IPS-15b (cell line): Measurements from ENCODE around the gene SOAT2.

ENCODE experiments used
- H3K27me3 ChIP-seq: one replicate; pipeline ENCODE4 v1.6.1; 2013; ENCODE audit warnings: low read length; ENCODE audit not compliant: control insufficient read depth, insufficient read depth
- H3K36me3 ChIP-seq: one replicate; pipeline ENCODE4 v1.6.1; 2013; ENCODE audit warnings: low read length; ENCODE audit not compliant: control insufficient read depth, insufficient read depth
- H3K4me1 ChIP-seq: one replicate; pipeline ENCODE4 v1.6.1; 2013; ENCODE audit warnings: mild to moderate bottlenecking, low read length; ENCODE audit not compliant: control insufficient read depth, insufficient read depth
- H3K4me3 ChIP-seq: one replicate; pipeline ENCODE4 v1.5.1; 2013; ENCODE audit warnings: low read depth, low read length
- H3K9ac ChIP-seq: one replicate; pipeline ENCODE4 v1.6.1; 2013; ENCODE audit warnings: low read depth, mild to moderate bottlenecking, low read length
- H3K9me3 ChIP-seq: one replicate; pipeline ENCODE4 v1.6.1; 2013; ENCODE audit warnings: mild to moderate bottlenecking, low read length; ENCODE audit not compliant: control insufficient read depth, insufficient read depth

Gene SOAT2

DNA sequence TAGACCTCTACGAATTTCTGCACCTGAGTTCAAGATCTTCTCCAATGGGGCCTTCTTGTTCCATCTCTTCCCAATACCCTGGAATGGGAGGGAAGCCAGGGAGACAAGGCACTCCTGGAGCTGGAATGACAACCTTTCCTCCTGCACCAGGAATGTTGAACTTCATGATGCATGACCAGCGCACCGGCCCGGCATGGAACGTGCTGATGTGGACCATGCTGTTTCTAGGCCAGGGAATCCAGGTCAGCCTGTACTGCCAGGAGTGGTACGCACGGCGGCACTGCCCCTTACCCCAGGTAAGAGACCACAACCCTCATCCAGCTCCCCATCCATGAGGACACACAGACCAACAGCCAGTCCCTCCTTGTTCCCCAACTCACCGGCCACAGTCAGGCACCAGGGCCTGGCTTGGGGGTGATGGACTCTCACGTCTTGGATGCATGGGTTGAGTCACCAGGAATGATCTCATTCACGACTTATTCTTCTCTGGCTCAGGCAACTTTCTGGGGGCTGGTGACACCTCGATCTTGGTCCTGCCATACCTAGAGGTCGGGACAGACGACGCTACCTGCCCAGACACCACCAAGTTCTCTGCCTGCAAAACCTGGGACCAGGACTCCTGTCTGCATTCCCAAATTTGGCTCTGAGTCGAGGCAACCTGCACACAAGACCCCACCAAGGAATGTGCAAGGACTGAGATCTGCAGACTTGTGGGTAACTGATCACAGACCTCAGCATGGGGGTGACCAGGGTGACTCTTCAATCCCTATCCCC, 20.5 kb downstream of the SOAT2 start:
- Histone ChIP-seq H3K27me3 (peaks cover 6% of the 10 kb centered on the region), H3K9me3 (no peaks in the 10 kb centered on the region), H3K4me3 (no peak overlapping the region), H3K4me1 (no peaks in the 10 kb centered on the region), H3K36me3 (no peaks in the 10 kb centered on the region), H3K9ac (no peak overlapping the region)

DNA sequence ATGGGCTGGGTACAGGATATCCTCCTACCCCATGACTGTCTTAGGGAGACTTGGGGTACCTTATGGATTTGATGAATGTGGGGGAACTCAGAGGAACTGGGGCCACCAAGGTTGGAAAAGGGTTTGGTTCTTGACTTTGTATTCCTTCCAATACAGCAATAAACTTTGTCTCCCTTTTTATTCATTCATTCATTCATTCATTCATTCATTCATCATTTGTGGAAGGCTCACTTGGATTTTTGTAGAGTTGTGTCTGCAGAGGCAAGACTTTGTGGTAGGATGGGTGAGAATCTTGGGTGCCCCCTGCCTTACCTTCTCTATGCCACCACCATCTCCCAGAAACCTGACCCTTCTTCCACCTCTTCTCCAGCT, 21.1 kb downstream of the SOAT2 start:
- no peaks in the 10 kb centered on the region for H3K9me3 ChIP-seq
- H3K36me3 ChIP-seq: no peaks in the 10 kb centered on the region
- H3K9ac ChIP-seq: no peak overlapping the region
- H3K27me3 ChIP-seq: peaks cover 8% of the 10 kb centered on the region
- no peak overlapping the region for H3K4me3 ChIP-seq
- H3K4me1 ChIP-seq: no peaks in the 10 kb centered on the region

DNA sequence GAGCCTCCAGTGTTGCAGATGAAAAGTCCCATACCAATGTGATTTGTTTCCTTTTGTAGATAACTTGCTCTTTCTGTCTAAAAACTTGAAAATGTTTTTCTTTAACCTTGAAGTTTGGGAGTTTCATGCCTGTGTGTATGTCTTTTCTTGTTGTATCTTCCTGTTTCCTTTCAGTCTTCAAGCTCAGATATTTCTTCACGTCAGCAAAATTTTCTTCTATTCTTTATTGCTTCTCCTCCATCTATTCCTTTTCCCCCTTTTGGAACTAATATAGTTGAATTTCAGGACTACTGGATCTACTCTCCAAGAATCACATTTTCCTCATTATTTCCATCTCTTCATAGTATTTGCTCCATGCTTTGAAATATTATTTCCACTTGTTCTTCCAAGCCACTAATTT, 23.9 kb downstream of the SOAT2 start:
- no peak overlapping the region for H3K9ac ChIP-seq
- H3K4me1 ChIP-seq: no peaks in the 10 kb centered on the region
- no peaks in the 10 kb centered on the region for H3K9me3 ChIP-seq
- no peaks in the 10 kb centered on the region for H3K36me3 ChIP-seq
- H3K4me3 ChIP-seq: no peak overlapping the region
- H3K27me3 ChIP-seq: peaks cover 8% of the 10 kb centered on the region

- no peaks in the 10 kb centered on the region for H3K9me3 ChIP-seq
- H3K4me3 ChIP-seq: no peak overlapping the region
- H3K4me1 ChIP-seq: no peaks in the 10 kb centered on the region
- no peak overlapping the region for H3K9ac ChIP-seq
- peaks cover 8% of the 10 kb centered on the region for H3K27me3 ChIP-seq
- no peaks in the 10 kb centered on the region for H3K36me3 ChIP-seq
Measured at GRCh38 chr12:53128780-53129569, 25.7 kb downstream of the SOAT2 start.

DNA sequence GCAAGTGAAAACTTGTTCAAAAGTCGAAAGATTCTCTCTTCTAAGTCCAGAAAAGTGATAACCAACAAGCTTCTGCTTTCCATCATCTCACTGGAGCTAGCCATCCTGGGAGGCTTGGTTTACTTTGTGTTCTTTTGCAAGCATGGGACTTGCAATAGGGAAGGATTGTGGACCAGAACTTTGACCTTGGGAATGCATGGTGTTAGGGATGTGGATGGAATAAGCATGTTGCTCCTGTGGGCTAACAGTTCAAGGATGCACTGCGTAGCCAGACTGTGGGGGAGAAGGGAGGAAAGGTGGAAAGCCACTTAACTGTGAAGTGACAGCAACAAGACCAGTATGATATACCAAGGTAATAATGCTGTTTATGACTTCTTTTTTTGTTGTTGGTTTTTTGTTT, 28.6 kb downstream of the SOAT2 start:
- no peaks in the 10 kb centered on the region for H3K4me1 ChIP-seq
- no peaks in the 10 kb centered on the region for H3K36me3 ChIP-seq
- H3K4me3 ChIP-seq: no peak overlapping the region
- H3K9ac ChIP-seq: no peak overlapping the region
- H3K9me3 ChIP-seq: no peaks in the 10 kb centered on the region
- H3K27me3 ChIP-seq: peaks cover 4% of the 10 kb centered on the region

- no peak overlapping the region for H3K9ac ChIP-seq
- H3K4me3 ChIP-seq: no peak overlapping the region
- H3K27me3 ChIP-seq: peaks cover 4% of the 10 kb centered on the region
- H3K36me3 ChIP-seq: no peaks in the 10 kb centered on the region
- H3K4me1 ChIP-seq: no peaks in the 10 kb centered on the region
- H3K9me3 ChIP-seq: no peaks in the 10 kb centered on the region
Measured at GRCh38 chr12:53133722-53134121, 30.4 kb downstream of the SOAT2 start.

GRCh38 chr12:53143355-53143754, 40.1 kb downstream of the SOAT2 start:
- no peaks in the 10 kb centered on the region for H3K4me1 ChIP-seq
- no peak overlapping the region for H3K4me3 ChIP-seq
- no peaks in the 10 kb centered on the region for H3K36me3 ChIP-seq
- H3K9ac ChIP-seq: no peak overlapping the region
- H3K9me3 ChIP-seq: peaks cover 2% of the 10 kb centered on the region
- H3K27me3 ChIP-seq: no peaks in the 10 kb centered on the region

DNA sequence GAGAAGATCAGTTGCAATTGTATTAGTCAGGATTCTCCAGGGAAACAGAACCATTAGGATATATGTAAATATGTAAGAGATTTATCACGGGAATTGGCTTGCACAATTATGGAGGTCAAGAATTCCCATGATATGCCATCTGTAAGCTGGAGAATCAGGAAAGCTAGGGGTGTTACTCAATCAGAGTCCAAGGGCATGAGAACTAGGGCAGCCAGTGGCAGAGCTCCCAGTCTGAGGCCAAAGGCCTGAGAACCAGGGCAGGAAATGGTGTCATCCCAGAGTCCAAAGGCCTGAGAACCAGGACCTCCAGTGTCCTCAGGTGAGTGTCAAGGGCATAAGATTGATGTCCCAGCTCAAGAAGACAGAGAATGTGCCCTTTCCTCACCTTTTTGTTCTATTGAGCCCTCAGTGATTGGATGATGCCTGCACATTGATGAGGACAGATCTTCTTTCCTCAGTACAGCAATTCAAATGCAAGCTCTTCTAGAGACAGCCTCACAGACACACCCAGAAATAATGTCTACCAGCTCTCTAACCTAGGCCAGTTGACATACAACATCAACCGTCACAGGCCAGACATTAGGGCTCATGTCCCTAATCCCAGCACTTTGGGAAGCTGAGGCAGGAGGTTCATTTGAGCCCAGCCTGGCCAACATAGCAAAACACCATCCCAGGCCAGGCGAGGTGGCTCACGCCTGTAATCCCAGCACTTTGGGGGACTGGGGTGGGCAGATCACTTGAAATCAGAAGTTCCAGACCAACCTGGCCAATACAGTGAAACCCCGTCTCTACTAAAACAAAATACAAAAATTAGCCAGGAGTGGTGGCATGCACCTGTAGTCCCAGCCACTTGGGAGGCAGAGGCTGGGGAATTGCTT, 42.3 kb downstream of the SOAT2 start:
- Histone ChIP-seq H3K9ac (no peak overlapping the region), H3K9me3 (no peaks in the 10 kb centered on the region), H3K27me3 (no peaks in the 10 kb centered on the region), H3K36me3 (no peaks in the 10 kb centered on the region), H3K4me1 (no peaks in the 10 kb centered on the region), H3K4me3 (no peak overlapping the region)

GRCh38 chr12:53147181-53147580, 43.9 kb downstream of the SOAT2 start:
- Histone ChIP-seq H3K9ac (no peak overlapping the region), H3K27me3 (peaks cover 2% of the 10 kb centered on the region), H3K4me3 (no peak overlapping the region), H3K36me3 (no peaks in the 10 kb centered on the region), H3K9me3 (no peaks in the 10 kb centered on the region), H3K4me1 (no peaks in the 10 kb centered on the region)

GRCh38 chr12:53147653-53148052, 44.4 kb downstream of the SOAT2 start:
- no peak overlapping the region for H3K4me3 ChIP-seq
- H3K9me3 ChIP-seq: no peaks in the 10 kb centered on the region
- no peaks in the 10 kb centered on the region for H3K4me1 ChIP-seq
- peaks cover 2% of the 10 kb centered on the region for H3K27me3 ChIP-seq
- no peak overlapping the region for H3K9ac ChIP-seq
- H3K36me3 ChIP-seq: no peaks in the 10 kb centered on the region

GRCh38 chr12:53151039-53151438, 47.8 kb downstream of the SOAT2 start:
- no peaks in the 10 kb centered on the region for H3K4me1 ChIP-seq
- H3K27me3 ChIP-seq: peaks cover 13% of the 10 kb centered on the region
- H3K9me3 ChIP-seq: no peaks in the 10 kb centered on the region
- H3K4me3 ChIP-seq: no peak overlapping the region
- no peak overlapping the region for H3K9ac ChIP-seq
- no peaks in the 10 kb centered on the region for H3K36me3 ChIP-seq
